IgD-negative memory B cell (primary cell): ENCODE results near the gene FNDC7. TPM values are rescaled to one million over a fixed set of nuclear protein-coding genes. Genes with fewer than 3 reads are reported as not detected.
"Not testable (repeated sequence)": the region's sequence is repeated elsewhere in the genome, so short reads cannot be mapped to it uniquely, and the experiment has no call there.

Source experiments
- H3K27ac Mint-ChIP-seq, 3 donors: one replicate each; pipeline ENCODE4 v1.8.0; 2020 to 2022; ENCODE audit warnings: mild to moderate bottlenecking in 3 of 3, mixed read lengths in 3 of 3, moderate library complexity in 1 of 3
- H3K27me3 Mint-ChIP-seq: one replicate; pipeline ENCODE4 v1.8.0; 2021; ENCODE audit warnings: mixed read lengths
- H3K36me3 Mint-ChIP-seq: one replicate; pipeline ENCODE4 v1.8.0; 2020; ENCODE audit warnings: mild to moderate bottlenecking, mixed read lengths
- H3K4me1 Mint-ChIP-seq, 3 donors: one replicate each; pipeline ENCODE4 v1.8.0; 2020 to 2022; ENCODE audit warnings: mixed read lengths in 3 of 3, mild to moderate bottlenecking in 1 of 3
- H3K4me3 Mint-ChIP-seq, 4 donors: one replicate each; pipeline ENCODE4 v1.8.0; 2020 to 2022; ENCODE audit warnings: mild to moderate bottlenecking in 4 of 4, mixed read lengths in 4 of 4, moderate library complexity in 3 of 4
- H3K9me3 Mint-ChIP-seq, 3 donors: one replicate each; pipeline ENCODE4 v1.8.0; 2020 to 2021; ENCODE audit warnings: mixed read lengths in 3 of 3, mild to moderate bottlenecking in 1 of 3
- polyA plus RNA-seq: library from polyadenylated mRNA; unstranded; fragments of 300-500 nt; fragmentation: Illumina TruSeq; gene quantifications from one replicate; pipeline ENCODE4 v1.2.3, GENCODE V29; 2021

FNDC7 gene
- polyA plus RNA-seq, 1 donor from 2014 or later, result not detected

DNA sequence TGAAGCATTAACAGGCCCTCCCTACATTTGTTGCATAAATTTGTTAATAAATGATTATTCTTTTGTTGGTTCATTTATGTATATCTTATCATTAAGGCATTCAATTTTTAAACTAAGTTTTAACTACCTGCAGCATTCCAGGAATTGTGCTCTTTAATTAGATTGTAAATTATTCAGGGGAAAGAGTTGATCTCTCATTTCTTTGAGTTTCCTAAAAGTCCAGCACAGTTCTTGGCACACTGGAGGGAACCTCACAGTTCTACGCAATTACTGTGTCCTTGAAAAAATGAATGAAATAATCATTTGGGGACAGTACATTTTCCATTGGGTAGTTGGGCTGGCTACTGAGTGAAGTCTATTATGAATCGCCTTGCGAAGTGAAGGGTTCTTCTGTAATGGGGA lies 33.3 kb downstream of the FNDC7 start:
- no peaks in the 10 kb centered on the region for H3K9me3 Mint-ChIP-seq
- H3K4me3 Mint-ChIP-seq, result peak overlapping the region; percentile 96 to 100 (median 99)
- H3K27ac Mint-ChIP-seq, result peak overlapping the region; percentile 83 to 99 (median 98)
- peaks cover 1% of the 10 kb centered on the region for H3K36me3 Mint-ChIP-seq
- H3K27me3 Mint-ChIP-seq, result no peaks in the 10 kb centered on the region
- peaks cover 16 to 24% (median 18%) of the 10 kb centered on the region in 3 donors for H3K4me1 Mint-ChIP-seq

DNA sequence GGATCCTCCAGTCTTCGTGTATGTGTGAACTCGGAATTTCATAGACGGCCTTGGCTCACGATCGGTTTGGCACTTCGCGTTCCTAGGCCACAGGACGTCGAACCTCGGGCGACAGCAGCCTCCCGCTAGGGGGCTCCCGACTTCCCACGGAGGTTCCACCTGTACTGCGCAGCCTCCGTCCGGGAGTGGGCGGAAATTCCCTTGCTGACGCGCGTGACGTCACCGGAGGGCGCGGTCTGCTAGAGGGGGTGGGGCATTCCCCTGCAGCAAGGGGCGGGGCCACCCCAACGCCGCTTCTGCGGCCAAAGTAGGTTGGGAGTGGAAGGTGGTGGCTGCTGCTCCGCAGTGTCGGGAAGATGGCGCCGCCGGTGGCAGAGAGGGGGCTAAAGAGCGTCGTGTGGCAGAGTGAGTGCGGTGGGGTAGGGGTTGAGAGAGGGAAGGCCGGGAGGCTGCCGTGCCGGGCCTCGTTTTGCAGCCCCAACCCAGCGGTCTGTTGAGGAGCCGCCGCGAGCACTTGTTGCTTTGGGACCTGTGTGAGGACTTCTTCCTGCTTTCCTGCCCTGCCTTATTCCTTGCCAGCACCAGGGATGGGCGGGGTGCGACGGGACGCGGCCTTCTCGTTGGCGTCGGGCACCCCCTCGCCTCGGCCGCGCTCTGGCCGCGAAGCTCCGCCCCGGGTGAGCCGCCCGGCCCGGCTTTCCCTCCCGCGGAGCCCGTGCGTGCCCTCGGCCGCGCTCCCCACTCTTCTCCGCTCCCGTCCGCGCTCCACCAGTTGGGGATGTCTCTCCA lies 33.9 kb downstream of the FNDC7 start, which contains the start of gene STXBP3:
TSS of gene STXBP3 (plus strand) at position 293 of the 789 bp plus-strand sequence. CDS start at position 357, 64 bp downstream.
- Mint-ChIP-seq H3K27me3 (no peaks in the 10 kb centered on the region), H3K9me3 (no peaks in the 10 kb centered on the region), H3K36me3 (peaks cover 1% of the 10 kb centered on the region), H3K4me1 (peaks cover 16 to 24% (median 19%) of the 10 kb centered on the region in 3 donors), H3K27ac (peak within 1 kb of the TSS; percentile 83 to 99 (median 98)), H3K4me3 (peak within 1 kb of the TSS; percentile 99 to 100 (median 99))

DNA sequence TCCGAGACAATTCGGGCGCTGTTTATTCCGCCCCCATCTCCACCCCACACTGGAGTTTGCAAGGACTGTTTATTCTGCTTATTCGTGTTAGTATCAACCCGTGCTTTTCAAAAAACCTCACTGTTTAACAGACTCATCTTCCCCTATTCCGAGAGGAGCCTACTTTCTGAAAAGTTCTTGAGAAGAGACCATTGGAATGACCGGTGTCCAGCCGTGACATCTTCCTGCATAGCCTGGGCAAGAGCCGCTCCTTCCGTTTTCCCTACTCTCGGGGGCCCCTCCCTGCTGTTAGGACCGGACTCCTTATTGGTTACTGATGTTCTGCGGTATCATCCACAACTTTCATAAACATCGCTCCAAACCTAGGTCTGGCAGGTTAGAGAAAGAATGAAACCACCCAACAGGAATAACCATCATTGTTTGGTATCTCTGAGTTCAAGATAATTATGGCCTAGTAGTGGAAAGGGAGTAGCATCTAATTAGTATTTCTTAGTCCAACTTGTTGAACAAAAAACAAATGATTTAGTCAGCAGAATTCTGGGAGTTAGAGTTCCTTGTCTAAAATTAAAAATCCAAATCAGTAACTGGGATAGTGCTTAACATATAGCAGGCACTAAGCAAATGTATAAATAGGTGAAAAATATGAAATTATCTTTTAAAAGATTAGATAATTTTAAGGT lies 34.6 kb downstream of the FNDC7 start:
- Mint-ChIP-seq H3K9me3 (no peaks in the 10 kb centered on the region), H3K27me3 (no peaks in the 10 kb centered on the region), H3K4me3 (peak overlapping the region; percentile 93 to 100 (median 99)), H3K4me1 (peaks cover 16 to 24% (median 19%) of the 10 kb centered on the region in 3 donors), H3K36me3 (peaks cover 1% of the 10 kb centered on the region), H3K27ac (peak overlapping the region; percentile 83 to 98 (median 94))

DNA sequence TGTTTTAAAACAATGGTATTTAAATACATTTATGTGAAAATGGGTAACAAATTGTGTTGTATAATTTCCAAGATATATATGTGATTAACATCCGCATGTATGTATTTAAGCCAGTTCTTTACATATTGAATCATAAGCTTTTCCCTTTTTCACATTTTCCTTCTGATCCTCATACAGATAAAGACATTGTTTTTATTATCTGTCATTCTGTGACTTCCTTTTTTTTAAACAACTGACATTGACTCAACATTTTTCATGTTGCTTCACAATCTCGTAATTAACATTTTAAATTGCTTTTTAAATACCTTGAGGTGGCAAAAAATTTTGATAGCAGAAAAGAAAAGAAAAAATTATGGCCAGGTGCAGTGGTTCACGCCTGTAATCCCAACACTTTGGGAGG lies 35.2 kb downstream of the FNDC7 start:
- no peaks in the 10 kb centered on the region for H3K27me3 Mint-ChIP-seq

DNA sequence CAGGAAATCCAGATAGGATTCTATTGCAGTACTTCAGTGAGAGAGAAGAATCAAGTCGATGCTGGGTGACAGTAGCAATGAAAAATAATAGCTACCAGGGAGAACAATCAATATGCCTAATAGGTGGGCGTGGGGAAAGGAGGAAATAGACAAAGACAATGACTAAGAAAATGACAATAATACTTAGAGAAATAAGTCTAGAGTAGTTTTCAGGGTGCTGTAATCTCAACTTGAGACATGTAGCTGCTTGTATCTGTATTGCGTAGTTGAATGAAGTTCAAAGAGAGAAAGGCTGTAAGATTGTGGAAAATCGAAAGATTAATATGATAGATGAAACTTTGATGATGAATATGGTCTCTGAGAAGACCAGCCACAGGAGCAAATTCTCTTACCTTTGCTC lies 36.4 kb downstream of the FNDC7 start:
- peaks cover 16 to 24% (median 19%) of the 10 kb centered on the region in 3 donors for H3K4me1 Mint-ChIP-seq
- peak overlapping the region in 2 of 4 donors; percentile 2 to 57 for H3K4me3 Mint-ChIP-seq
- peak overlapping the region in 2 of 3 donors; percentile 42 to 81 for H3K27ac Mint-ChIP-seq
- H3K9me3 Mint-ChIP-seq, result no peaks in the 10 kb centered on the region
- no peaks in the 10 kb centered on the region for H3K27me3 Mint-ChIP-seq
- no peaks in the 10 kb centered on the region for H3K36me3 Mint-ChIP-seq

More for the DNA sequence above, 35.2 kb downstream of the FNDC7 start:
- H3K9me3 Mint-ChIP-seq, result no peaks in the 10 kb centered on the region
- H3K27ac Mint-ChIP-seq, result peak overlapping the region in 2 of 3 donors; percentile 33 to 83
- peak overlapping the region; percentile 19 to 100 (median 36) for H3K4me3 Mint-ChIP-seq
- H3K36me3 Mint-ChIP-seq, result peaks cover 1% of the 10 kb centered on the region
- peaks cover 16 to 24% (median 19%) of the 10 kb centered on the region in 3 donors for H3K4me1 Mint-ChIP-seq

DNA sequence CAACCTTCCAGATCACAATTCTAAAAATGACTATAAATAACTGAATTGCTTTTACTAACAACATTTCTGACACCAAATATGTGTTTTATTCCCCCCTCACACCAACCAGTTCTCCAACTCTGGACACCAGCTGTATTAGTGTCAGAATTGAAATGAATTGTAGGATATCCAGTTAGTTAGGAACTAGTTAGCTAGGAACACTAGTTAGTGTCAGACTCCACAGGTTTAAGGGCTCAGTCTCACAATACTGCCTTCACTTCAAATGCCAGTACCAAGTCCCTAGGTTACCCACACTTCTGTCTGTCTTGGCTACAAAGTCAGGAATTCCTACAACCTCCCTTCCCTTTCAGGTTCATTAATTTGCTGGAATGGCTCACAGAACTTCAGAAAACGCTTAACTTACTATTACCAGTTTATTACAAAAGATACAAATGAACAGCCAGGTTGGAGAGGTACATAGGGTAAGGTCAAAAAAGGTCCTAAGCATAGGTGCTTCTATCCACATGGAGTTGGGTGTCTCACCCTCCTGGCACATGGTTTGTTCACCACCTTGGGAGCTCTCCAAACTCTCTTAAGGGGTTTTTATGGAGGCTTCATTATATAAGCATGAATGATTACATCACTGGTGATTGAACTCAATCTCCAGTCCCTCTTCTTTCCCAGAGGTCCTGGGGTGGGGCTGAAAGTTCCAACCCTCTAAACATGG lies 37.9 kb downstream of the FNDC7 start:
- Mint-ChIP-seq H3K27ac (peak overlapping the region in 1 of 3 donors; percentile 44), H3K36me3 (peaks cover 2% of the 10 kb centered on the region), H3K27me3 (no peaks in the 10 kb centered on the region), H3K4me3 (peak overlapping the region in 1 of 4 donors; percentile 57), H3K4me1 (peaks cover 19 to 24% (median 21%) of the 10 kb centered on the region in 3 donors), H3K9me3 (no peaks in the 10 kb centered on the region)

DNA sequence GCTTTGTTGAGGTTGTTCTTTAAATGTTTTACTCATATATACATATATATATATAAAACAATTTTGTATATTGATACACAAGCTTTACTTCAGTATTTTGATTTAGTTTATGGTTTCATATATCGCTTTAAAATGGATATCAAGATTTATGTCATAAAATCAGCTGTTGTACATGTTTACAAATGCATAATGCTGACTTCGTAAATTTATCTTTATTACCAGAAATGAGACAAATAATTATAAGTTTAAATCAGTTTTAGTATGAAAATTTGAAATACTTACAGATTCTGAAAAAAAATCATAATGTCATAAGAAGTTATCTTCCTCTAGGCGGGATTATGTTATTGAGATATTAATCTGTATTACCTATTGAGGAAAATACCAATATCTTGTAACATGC lies 40.7 kb downstream of the FNDC7 start:
- peaks cover 2% of the 10 kb centered on the region for H3K36me3 Mint-ChIP-seq
- H3K4me1 Mint-ChIP-seq, result peaks cover 14 to 24% (median 16%) of the 10 kb centered on the region in 3 donors
- no peak overlapping the region for H3K27ac Mint-ChIP-seq

DNA sequence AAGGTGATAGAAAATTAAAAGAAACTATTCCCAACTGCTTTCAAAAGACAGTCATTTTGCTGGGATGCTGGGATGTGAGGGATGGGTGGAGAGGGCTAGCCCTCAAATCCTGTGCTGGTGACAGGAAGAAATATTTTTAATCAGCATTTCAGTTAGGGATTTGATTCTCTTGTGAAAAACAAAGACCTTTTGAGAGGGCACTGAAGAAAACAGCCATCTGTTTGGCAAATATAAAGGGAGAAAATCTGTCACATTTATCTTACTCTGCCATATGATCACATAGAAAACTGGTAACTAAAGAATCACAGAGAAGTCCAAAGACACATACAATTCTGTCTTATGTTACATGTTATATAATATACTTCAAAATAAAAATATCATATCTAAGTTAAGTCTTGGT lies 46.1 kb downstream of the FNDC7 start:
- no peaks in the 10 kb centered on the region for H3K9me3 Mint-ChIP-seq
- no peak overlapping the region for H3K27ac Mint-ChIP-seq
- H3K36me3 Mint-ChIP-seq, result peaks cover 5% of the 10 kb centered on the region
- no peak overlapping the region for H3K4me3 Mint-ChIP-seq
- H3K4me1 Mint-ChIP-seq, result peaks cover 0 to 7% (median 0%) of the 10 kb centered on the region in 3 donors
- H3K27me3 Mint-ChIP-seq, result no peaks in the 10 kb centered on the region

More for the DNA sequence above, 40.7 kb downstream of the FNDC7 start:
- Mint-ChIP-seq H3K9me3 (no peaks in the 10 kb centered on the region), H3K4me3 (no peak overlapping the region), H3K27me3 (no peaks in the 10 kb centered on the region)

DNA sequence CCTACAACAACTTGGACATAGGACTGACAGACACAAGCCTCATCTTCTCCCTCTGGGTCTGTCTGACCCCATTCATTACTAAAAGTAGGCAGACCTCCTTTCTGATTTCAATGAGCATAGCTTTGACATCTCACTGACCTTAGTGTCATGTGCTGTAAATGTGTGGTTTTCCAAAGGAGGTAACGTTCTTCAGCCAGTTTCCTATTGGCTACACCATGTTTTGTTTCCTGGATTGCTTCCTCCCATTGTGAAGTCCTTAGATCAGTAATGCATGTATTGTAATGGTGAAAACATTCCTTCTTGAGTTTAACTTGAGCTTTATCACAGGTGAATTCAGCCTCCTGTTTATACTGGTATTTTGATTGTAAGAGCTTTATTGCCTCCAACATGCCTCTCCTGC lies 54.4 kb downstream of the FNDC7 start:
- Mint-ChIP-seq H3K36me3 (peaks cover 7% of the 10 kb centered on the region), H3K9me3 (no peaks in the 10 kb centered on the region), H3K4me3 (no peak overlapping the region), H3K27ac (no peak overlapping the region), H3K4me1 (no peaks in the 10 kb centered on the region), H3K27me3 (no peaks in the 10 kb centered on the region)

DNA sequence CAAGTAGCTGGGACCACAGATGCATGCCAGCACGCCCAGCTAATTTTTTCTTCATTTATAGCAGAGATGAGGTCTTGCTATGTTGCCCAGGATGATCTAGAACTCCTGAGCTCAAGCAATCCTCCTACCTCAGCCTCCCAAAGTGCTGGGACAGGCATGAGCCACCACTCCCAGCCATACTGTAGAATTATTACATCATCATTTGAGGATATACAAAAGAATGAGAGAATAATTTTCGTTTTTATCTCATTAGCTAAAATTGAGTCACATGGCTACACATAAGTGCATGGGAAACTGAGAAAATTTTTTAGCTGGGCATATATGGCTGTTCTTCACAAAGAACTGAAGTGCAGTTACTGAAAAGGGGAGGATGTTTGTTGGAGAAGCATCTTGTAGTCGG lies 55.0 kb downstream of the FNDC7 start:
- Mint-ChIP-seq H3K36me3 (peaks cover 7% of the 10 kb centered on the region), H3K27me3 (no peaks in the 10 kb centered on the region), H3K27ac (no peak overlapping the region)

DNA sequence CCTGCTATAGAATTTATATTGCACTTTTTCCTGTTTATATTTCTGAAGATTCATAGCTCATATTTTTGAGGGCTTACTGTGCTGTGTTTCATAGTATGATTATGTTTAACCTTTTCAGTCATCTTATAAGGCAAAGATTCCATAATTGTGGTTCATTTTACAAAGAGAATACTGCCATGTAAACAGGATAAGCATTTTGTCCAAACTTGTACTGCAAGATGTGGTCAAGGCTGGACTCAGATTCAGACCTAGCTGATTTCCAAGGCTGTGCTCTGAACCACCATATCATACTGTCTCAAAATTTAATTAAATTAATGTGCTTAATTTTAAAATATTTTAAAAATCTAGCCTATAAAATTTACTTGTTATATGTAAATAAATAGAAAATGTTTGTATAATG lies 65.1 kb downstream of the FNDC7 start:
- peaks cover 0 to 5% (median 0%) of the 10 kb centered on the region in 3 donors for H3K9me3 Mint-ChIP-seq
- H3K27me3 Mint-ChIP-seq, result no peaks in the 10 kb centered on the region
- H3K4me3 Mint-ChIP-seq, result no peak overlapping the region
- H3K4me1 Mint-ChIP-seq, result no peaks in the 10 kb centered on the region
- peaks cover 16% of the 10 kb centered on the region for H3K36me3 Mint-ChIP-seq
- H3K27ac Mint-ChIP-seq, result no peak overlapping the region

More for the DNA sequence above, 55.0 kb downstream of the FNDC7 start:
- Mint-ChIP-seq H3K4me3 (no peak overlapping the region), H3K9me3 (no peaks in the 10 kb centered on the region), H3K4me1 (no peaks in the 10 kb centered on the region)

DNA sequence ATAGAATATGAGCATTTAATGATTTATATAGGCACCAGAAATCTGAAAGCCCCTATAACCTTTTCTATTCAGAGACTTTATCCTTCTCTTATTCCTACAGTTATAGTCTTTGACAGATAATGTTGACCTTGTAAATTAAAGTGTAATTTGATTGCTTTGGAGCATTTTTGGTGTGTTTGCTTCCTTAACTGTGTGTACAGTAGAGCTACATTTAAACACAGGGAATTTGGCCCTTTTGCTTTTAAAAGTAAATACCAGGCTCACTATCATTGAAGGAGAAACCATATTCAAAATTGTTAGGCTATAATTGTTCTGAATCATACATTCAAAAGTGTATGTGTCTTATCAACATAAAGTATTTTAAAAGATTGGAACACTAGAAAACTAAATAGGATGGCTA lies 66.7 kb downstream of the FNDC7 start:
- H3K36me3 Mint-ChIP-seq, result peaks cover 31% of the 10 kb centered on the region
- no peak overlapping the region for H3K4me3 Mint-ChIP-seq
- H3K27ac Mint-ChIP-seq, result no peak overlapping the region
- no peaks in the 10 kb centered on the region for H3K4me1 Mint-ChIP-seq
- H3K9me3 Mint-ChIP-seq, result peaks cover 5 to 16% (median 6%) of the 10 kb centered on the region in 3 donors
- H3K27me3 Mint-ChIP-seq, result no peaks in the 10 kb centered on the region

DNA sequence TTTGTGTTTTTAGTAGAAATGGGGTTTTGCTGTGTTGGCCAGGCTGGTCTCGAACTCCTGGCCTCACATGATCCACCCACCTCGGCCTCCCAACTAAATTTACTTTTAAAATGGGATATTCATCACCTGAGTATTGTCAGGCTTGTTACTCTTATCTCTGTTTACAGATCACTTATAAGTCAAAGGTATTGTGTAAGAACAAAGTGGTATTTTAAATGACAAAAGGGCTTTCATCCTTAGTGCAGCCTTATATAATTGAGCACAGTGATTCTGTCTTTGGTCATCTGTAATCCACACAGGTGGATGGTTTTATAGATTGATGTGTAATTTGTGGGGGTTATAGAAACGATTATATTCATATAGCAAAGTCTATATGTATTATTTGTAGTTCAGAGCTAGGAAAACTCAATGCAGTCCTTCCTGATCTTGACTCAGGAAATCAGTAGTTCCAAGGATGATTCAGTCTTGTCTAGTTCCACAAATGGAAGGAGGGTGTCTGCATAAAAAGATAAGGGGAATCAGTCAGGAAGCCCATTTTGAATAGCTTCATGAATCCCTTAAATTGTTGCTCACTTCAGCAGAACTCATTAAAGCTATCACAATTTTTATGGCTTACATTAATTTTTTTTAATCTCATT lies 68.3 kb downstream of the FNDC7 start:
- H3K4me1 Mint-ChIP-seq, result no peaks in the 10 kb centered on the region
- peaks cover 8 to 32% (median 10%) of the 10 kb centered on the region in 3 donors for H3K9me3 Mint-ChIP-seq
- peaks cover 42% of the 10 kb centered on the region for H3K36me3 Mint-ChIP-seq
- no peak overlapping the region for H3K27ac Mint-ChIP-seq
- H3K4me3 Mint-ChIP-seq, result no peak overlapping the region
- no peaks in the 10 kb centered on the region for H3K27me3 Mint-ChIP-seq

DNA sequence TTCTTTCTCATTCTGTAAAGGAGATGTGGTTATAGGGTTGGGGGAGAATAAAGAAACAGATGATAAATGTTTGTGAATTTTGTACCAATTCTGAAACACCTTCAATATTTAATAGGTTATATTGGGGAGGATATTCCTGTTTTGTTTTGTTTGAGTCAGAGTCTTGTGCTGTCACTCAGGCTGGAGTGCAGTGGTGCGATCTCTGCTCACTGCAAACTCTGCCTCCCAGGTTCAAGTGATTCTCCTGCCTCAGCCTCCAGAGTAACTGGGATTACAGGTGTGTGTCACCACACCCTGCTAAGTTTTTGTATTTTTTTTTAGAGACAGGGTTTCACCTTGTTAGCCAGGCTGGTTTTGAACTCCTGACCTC lies 68.9 kb downstream of the FNDC7 start:
- H3K4me1 Mint-ChIP-seq, H3K27me3 Mint-ChIP-seq, H3K27ac Mint-ChIP-seq, H3K4me3 Mint-ChIP-seq: not testable (repeated sequence)
- Mint-ChIP-seq H3K9me3 (peaks cover 10 to 33% (median 10%) of the 10 kb centered on the region in 3 donors), H3K36me3 (peaks cover 45% of the 10 kb centered on the region)
